HG02943 (cell line): ENCODE measurements around the gene KLHL42.

ENCODE experiments used
- ATAC-seq: cut with Tn5 transposase; IDR thresholded peaks from one replicate; pipeline ENCODE4 v1.9.1; 2021; ENCODE audit warnings: mild to moderate bottlenecking, low read depth, moderate library complexity; ENCODE audit not compliant: unreplicated experiment

KLHL42 gene

GRCh38 chr12:27779416-27779919 is 565 bp upstream of the KLHL42 start:
- ATAC-seq, result peak; percentile 43

- peak; percentile 37 for ATAC-seq
These were observed 777 bp downstream of the KLHL42 start for GRCh38 chr12:27780612-27781408.

GRCh38 chr12:27781680-27782079 is 1.6 kb downstream of the KLHL42 start:
- ATAC-seq, result no peak

GRCh38 chr12:27782481-27782880 is 2.4 kb downstream of the KLHL42 start:
- ATAC-seq, result no peak

- ATAC-seq, result no peak
These were observed 6.0 kb downstream of the KLHL42 start for GRCh38 chr12:27785882-27786570.

GRCh38 chr12:27787559-27787958 is 7.5 kb downstream of the KLHL42 start:
- ATAC-seq, result no peak

GRCh38 chr12:27790179-27790578 is 10.1 kb downstream of the KLHL42 start:
- no peak for ATAC-seq

GRCh38 chr12:27794818-27795584 is 15.0 kb downstream of the KLHL42 start:
- no peak for ATAC-seq

GRCh38 chr12:27796128-27796527 is 16.1 kb downstream of the KLHL42 start:
- ATAC-seq, result no peak

GRCh38 chr12:27797301-27798025 is 17.4 kb downstream of the KLHL42 start:
- no peak for ATAC-seq

GRCh38 chr12:27800819-27801218 is 20.8 kb downstream of the KLHL42 start:
- no peak for ATAC-seq

- ATAC-seq, result no peak
These were observed 21.6 kb downstream of the KLHL42 start for GRCh38 chr12:27801630-27802029.

- no peak for ATAC-seq
These were observed 22.5 kb downstream of the KLHL42 start for GRCh38 chr12:27802511-27802910.

- ATAC-seq, result no peak
These were observed 22.9 kb downstream of the KLHL42 start for GRCh38 chr12:27802936-27803335.

- ATAC-seq, result no peak
These were observed 25.2 kb downstream of the KLHL42 start for GRCh38 chr12:27805238-27805637.

- no peak for ATAC-seq
These were observed 26.2 kb downstream of the KLHL42 start for GRCh38 chr12:27806259-27806658.

- ATAC-seq, result no peak
These were observed 27.1 kb downstream of the KLHL42 start for GRCh38 chr12:27807063-27807703.

GRCh38 chr12:27808841-27809240 is 28.8 kb downstream of the KLHL42 start:
- ATAC-seq, result no peak

- no peak for ATAC-seq
These were observed 30.7 kb downstream of the KLHL42 start for GRCh38 chr12:27810756-27811155.

GRCh38 chr12:27812502-27812901 is 32.5 kb downstream of the KLHL42 start:
- no peak for ATAC-seq
